Measurements from ENCODE around the gene FXYD3.

DNA sequence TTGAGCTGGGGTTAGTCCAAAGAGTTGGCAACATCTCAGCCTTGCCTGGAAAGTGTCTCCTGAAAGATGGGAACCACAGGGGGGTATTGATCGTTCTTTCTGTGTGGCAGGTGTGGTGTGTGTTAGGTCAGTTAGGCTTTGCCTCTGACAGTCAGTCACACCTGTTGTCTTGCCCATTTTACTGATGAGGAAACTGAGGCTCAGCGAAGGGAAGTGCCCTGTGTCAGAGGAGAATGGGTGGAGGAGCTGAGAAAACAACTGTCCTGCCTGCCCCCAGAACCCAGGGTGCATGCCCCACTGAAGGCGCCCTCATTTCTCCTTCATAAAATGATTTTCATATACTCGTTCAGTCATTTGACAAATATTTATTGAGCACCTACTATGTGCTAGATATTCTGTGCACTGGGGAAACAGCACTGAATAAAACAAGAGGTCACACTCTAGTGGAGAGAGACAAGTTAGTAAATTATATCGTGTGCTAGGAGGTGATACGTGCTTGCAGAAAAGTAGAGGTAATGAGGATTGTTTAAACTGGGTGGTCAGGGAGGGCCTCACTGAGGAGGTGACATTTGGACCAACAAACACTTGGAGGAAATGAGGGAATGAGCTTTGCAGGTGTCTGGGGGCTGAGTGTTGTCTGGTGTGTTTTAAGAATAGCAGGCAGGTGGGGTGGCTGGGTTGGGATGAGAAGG, 40.5 kb downstream of the FXYD3 start:
- TF ChIP-seq EZH2 (IDR thresholded peaks at IDR 0.05; ENCODE audit: borderline replicate concordance) = no peak
- TF ChIP-seq, protein P1, sequence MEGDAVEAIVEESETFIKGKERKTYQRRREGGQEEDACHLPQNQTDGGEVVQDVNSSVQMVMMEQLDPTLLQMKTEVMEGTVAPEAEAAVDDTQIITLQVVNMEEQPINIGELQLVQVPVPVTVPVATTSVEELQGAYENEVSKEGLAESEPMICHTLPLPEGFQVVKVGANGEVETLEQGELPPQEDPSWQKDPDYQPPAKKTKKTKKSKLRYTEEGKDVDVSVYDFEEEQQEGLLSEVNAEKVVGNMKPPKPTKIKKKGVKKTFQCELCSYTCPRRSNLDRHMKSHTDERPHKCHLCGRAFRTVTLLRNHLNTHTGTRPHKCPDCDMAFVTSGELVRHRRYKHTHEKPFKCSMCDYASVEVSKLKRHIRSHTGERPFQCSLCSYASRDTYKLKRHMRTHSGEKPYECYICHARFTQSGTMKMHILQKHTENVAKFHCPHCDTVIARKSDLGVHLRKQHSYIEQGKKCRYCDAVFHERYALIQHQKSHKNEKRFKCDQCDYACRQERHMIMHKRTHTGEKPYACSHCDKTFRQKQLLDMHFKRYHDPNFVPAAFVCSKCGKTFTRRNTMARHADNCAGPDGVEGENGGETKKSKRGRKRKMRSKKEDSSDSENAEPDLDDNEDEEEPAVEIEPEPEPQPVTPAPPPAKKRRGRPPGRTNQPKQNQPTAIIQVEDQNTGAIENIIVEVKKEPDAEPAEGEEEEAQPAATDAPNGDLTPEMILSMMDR (IDR thresholded peaks at IDR 0.05; ENCODE audit: poor library complexity) = no peak
